Measurements from ENCODE around the gene VAV2.
"Not testable (repeated sequence)": the region's sequence is repeated elsewhere in the genome, so short reads cannot be mapped to it uniquely, and the experiment has no call there.

VAV2 gene

DNA sequence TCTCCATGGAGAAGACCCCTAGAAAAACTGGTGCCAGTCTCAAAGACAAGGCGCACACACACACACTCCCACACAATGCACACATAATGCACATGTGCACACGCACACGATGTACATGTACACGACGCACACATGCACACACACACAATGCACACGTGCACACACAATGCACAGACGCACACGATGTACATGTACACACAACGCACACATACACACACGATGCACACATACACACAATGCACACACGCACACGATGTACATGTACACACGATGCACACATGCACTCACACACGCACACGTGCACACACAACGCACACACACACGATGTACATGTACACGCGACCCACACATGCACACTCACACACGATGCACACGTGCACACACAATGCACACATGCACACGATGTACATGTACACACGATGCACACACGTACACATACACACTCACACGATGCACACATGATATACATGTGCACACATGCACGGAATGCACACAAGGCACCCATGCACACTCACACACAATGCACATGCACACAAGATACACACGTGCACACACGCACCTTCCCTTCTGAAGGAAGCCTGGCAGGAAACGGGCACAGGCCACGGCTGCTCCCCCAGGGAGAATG is 76.5 kb downstream of the VAV2 start:
- DNase-seq (ENCODE audit: low spot score), result no peak

DNA sequence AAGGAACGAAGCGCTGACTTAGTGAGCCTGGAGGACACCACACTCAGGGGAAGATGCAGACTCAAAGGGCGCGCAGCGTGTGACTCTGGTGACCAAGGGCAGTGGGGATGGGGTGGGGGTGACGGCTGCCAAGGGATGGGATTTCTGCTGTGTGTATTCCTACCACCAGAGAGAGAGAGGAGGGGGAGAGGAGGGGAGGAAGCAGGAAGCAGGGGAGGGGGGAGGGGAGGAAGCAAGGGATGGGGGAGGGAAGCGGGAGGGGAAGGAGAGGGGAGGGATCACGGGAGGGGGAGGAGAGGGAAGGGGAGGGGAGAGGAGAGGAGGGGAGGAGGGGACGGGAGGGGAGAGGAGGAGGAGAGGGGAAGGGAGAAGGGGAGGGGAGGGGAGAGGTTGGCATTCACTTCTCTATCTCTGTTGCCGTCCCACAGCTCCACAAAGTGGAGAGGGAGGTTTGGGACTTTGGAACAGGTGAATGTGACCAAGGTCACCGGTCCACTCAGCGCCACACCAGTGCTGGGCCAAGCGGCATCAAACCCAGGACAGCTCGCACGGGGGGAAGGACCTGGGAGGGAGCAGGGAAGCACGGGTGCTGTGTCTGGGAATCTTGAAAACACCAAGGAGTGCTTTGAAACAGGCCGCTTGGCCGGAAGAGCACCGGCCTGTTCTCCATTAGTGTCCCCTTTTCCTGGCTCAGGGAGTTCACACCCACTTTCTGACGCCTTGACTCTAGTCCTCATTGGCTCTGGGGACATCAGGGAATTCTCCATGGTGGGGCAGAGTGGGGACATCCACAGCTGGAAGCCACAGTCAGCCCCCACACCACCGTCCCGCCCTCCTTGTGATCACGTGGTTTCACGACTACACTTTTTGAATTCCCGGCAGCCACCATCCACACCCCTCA is 77.4 kb downstream of the VAV2 start:
- DNase-seq (ENCODE audit: low spot score), result no peak

DNA sequence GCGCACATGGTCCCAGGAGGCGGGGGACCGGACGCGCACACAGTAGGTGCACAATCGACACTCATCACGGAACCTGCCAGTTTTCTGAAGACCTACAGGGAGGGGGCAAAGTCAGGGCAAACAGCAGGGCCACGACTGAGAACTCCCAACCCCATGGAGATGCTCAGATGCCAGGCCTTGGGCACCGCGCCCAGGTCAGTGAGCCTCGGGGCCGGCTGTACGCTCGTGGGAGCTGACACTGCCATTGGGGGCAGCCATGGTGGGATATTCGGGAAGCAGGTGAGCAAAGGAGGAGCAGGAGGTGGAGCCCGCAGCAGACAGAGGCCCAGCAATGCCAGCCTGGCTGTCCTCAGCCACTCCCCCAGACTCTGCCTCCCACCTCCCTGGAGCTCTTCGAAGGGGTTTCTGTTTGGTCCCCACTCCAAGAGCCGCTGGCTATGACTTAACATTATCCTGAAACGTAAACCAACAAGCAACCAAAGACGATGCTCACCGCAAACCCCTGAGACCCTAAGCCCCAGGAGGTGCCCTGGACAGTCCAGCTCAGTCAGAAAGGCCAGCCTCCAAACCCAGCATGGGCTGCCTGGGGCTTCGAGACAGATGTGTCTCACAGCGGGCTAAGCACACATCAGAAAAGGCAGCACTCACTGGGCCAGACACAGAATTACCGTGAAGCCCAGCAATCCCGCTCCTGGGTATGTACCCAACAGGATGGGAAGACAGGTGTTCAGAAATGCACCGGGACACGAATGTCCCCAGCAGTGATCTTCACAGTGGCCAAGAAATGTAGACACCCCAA is 78.4 kb downstream of the VAV2 start:
- no peak for DNase-seq (ENCODE audit: low spot score)

DNA sequence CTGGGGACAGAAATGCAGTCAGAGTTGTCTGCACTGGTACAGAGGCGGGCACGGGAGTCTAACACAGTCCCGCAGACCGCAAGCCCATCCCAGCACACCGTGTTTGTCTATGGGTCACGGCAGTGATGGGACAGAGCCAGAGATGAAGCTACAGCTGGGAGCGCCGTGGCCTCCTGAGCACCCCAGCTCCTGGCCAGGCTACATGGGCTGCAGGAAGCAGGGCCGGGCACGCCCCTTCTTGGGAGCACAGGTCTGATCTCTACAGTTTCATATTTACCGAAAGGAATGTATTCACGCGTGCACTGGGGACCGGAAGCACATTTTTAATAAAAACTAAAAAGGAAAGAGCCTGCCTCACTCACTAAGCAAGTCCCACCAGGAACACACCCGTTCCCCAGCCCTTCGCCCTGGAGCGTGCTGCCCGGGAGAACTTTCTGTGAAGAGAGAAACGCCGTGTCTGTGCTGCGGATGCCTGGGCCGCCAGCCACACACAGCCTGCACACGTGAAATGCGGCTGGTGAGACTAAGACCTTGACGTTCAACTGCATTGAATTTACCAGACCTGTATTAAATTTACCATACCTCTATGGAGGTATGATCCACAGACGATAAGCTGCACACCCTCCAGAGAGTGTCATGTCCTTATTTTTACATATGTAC is 81.1 kb downstream of the VAV2 start:
- no peak for DNase-seq (ENCODE audit: low spot score)

DNA sequence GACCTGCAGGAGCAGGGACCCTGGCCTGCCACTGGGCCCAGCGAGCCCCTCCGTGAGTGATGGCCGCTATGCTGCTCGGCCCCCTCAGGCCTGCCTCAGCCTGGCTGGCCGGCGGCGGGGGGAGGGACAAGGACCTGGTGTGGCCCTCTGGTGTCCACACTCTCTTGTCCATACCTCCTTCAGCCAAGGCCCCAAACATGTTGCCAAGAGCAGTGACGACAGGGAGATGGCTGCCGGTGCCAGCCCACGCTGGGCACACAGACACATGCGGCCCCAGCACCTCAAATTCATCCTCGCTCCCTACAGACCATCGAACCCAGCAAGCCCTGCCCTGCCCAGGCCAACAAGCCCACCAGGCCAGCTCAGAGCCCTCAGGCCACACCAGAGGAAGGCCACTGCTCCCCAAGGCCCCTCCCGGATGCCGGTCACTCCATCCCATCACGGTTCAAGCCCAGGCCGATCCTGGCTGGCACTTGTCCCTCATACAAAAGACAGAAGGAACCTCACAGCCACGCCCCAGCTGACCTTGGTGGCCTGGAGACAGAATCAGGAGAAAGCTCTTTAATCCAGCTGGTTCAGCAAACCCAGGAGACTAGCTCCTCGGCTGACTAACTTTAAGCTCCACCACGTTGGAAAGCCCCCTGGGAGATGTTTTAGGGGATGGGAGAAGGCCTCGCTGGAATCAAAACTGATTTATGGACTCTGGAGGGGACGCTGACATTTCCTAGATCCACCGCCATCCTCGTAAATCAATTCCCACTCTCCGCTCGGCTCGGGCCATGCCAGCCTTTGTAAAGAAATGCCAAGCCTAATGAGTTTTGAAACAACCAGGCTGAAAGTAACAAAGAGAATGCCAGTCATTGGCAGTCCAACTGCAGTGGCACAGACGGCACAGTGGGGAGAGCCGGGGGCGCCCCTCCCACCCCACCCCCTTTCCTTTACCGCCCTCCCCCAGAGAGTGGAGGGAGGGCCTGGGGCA is 84.9 kb downstream of the VAV2 start:
- no peak for DNase-seq (ENCODE audit: low spot score)

DNA sequence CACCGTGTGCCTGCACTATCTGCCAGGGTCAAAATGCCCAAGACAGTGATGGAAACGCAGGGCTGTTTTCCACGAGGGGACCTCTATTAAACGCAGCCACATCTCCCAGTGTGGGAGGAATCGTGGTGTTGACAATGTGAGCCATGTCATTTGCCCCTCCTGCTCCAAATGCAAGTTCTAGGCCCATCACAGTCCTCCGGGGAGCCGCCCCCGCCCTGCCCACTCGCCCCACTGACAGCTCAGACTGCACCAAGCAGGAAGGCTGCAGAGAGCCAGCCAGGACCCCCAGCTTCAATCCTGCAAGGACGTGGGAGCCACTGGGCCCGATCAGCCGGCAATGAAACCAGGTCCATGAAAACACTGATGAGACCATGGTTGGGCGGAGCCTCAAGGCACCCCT is 85.9 kb downstream of the VAV2 start:
- DNase-seq (ENCODE audit: low spot score), result no peak

DNA sequence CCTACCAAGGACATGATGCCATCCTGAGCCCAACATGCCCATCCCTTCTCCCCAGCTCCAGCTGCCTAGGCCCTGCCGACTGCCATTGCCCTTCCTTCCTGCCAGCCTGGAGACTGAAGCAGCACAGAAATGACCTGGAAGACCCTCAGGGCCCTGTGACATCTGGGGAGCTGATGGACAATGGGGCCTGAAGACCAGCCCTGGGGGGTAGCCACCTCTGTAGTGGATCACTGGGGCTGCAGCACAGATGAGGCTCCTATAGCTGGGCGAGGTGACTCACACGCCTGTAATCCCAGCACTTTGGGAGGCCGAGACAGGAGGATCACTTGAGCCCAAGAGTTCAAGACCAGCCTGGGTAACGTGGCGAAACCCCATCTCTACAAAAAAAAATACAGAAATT is 86.6 kb downstream of the VAV2 start:
- DNase-seq (ENCODE audit: low spot score), result no peak

DNA sequence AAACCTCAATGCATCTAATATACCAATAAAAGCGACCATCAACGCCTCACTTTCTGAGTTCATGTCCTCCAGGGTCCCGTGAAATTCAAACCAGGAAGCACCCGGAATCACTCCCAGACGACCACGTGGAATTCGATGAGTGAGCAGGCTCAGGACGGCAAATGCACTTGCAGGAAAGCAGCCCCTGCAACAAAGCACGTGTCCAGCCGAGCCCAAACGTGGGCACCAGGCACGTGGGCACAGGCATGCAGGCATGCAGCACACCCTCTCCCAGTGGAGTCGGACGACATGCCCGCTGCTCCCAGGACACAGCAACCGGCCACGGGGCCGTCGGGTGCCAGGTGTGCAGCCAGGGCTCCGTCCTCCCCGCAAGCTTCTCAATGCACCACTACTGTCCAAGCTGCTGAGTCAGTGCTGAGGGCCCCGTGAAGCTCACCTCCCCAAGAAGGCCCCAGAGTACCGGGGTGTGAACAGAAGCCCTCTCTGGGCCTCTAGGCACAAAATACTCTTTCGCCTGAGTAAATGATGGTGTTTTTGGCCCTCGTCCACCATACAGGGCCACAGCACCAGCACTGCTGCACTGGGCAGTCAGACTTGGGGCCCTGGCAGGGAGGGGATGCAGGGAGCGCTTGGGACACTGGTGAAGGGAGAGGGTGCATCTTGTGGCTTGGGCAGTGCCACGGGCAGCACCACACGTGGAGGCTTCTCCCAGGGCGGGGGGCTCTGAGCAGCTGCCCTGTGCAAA is 87.6 kb downstream of the VAV2 start:
- DNase-seq (ENCODE audit: low spot score), result no peak

DNA sequence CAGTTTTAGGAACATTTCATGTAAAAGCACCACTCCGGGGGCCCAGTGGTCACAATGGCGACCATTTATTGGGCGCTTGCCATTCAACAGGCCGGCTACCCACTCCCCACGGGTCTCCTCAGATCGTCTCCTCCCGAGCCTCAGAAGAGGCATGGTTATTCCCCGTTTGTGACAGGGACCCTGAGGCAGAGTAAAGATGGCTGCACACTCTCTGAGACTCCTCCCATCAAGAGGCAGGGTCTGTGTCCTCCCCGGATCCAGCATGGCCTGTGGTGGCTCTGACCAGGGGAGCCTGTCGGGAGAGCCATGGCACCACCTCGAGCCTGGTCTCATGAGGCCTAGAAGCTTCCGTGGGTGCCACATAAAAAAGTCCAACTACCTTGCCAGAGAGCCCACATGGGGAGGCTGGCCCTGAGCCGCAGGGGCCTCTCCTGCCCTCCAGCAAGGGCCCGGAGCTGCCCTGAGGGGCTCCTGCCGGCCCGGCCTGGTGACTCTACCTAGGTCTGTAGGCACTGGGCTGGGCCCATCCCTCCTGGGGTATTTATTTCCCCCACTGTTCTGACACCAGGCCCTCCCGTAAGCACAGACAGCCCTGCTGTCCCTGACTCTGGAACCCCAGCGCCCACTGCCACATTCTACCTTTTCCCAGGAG is 90.8 kb downstream of the VAV2 start:
- DNase-seq (ENCODE audit: low spot score), result no peak

DNA sequence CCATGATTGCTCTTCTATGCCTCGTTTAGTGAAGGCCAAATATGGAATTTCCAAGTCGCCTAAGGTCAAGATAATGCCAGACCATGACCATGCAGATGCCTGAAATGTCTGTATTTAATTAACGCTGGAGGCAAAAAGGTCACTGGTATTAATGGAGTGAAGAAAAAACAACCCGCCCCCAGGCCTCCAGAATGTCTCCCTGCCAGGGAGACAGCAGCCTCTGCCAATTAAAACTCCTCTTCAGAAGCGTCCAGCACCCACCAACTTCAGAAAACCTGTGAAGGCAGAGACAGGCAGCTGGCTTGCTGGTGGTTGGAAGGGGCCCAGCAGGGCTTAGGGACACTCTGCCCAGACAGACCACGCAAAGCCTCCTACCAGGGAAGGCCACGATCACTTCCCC is 94.4 kb downstream of the VAV2 start:
- no peak for DNase-seq (ENCODE audit: low spot score)

DNA sequence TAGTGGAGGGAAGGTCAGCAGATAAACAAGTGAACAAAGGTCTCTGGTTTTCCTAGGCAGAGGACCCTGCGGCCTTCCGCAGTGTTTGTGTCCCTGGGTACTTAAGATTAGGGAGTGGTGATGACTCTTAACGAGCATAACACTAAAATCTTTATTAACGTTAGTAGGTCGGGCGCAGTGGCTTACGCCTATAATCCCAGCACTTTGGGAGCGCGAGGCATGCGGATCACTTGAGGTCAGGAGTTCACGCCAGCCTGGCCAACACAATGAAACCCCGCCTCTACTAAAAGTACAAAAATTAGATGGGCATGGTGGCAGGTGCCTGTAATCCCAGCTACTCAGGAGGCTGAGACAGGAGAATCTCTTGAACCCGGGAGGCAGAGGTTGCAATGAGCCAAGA is 96.1 kb downstream of the VAV2 start:
- not testable (repeated sequence) for DNase-seq (ENCODE audit: low spot score)

DNA sequence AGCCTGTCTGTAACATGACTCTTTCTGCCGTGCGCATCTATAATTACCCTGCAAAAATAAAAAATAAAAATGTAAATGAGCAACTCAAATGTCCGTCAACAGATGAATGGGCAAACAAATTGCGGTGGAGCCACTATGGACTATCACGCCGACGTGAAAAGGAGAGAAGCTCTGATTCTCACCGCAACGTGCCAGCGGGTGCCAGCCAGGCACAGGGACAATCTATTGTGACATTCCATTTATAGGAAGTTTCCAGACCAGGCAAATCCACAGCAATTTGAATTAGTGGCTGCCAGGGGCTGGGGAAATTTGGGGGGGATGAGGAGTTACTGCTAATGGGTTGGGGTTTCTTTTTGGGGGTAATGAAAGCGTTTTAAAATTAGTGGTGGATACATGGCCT is 96.8 kb downstream of the VAV2 start:
- no peak for DNase-seq (ENCODE audit: low spot score)

DNA sequence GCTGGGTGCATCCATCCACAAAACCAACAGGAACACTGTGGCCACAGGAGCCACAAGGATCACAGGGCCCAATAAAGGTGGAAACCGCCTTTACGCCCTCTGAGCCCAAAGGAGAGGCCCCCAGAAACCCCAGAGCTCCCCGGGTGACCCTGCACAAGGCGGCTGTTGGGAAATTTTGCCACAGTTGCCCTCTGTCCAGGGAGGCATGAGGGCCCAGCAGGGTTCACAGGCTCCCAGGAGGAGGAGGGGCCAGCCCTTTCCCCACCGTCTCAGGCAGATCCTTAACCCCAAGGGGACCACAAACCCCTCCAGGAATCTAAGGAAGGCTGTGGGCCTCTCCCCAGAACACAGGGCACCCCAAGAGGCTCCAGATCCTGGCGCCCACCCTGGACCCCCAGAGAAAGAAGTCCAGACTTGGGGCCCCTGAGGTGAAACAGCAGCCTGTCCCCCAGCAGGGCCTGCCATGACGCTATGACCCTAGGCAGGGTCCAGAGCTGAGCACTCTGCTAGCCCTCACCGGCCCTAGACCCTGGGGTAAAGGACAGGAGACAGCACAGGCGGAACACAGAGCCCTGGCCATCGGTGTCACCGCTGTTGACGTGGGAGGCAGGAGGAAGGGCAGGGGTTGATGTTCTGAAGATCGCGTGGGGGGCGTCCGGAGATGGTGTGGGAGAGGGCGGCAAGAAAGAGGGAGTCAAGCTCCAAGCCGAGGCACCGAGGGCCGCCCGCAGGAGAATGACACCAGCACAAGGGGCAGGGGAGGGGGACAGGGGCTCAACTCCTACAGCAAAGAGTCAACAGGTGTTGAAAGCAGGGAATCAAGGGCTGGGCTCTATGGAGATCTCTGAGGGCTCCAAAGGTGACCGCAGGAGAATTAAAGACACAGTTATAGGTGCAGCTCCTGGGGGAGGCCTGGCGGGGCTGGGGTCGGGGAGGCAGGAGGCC is 97.5 kb downstream of the VAV2 start:
- DNase-seq (ENCODE audit: low spot score), result no peak

DNA sequence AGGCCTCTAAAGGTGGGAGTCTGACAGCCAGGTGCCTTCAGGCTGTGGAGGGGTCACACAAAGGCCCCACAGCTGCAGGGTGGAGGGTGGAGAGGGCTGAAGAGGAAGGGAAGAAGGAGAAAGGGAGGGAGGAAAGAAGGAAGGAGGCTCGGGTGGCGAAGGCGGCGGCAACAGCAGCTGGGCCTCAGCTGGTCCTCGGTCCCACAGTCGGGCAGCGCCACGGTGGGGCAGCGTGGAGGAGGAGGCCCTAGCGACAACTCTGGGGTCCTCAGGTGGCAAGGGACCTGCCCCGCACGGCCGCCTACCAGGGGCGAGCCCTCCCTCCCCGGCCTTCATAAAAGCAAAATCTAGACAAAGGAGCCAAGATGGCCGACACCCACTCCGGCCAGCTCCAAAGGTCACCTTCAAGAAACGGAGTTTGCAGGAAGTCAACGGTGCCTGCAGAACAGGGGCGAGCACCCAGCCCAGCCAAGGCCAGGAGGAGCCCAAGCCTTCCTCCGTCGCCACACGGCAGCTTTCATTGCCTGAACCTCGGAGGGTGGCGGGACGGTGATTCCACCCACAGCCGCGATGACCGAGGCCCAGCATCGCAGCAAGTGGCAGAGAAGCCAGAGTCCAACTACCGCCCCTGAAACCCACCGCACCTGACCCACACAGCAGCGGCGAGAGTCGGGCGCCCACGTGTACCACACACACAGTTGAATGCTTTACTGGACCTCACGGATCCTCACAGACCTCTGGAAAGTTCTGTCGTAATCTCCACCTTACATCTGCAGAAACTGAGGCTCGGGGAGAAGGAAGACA is 98.7 kb downstream of the VAV2 start:
- no peak for DNase-seq (ENCODE audit: low spot score)

DNA sequence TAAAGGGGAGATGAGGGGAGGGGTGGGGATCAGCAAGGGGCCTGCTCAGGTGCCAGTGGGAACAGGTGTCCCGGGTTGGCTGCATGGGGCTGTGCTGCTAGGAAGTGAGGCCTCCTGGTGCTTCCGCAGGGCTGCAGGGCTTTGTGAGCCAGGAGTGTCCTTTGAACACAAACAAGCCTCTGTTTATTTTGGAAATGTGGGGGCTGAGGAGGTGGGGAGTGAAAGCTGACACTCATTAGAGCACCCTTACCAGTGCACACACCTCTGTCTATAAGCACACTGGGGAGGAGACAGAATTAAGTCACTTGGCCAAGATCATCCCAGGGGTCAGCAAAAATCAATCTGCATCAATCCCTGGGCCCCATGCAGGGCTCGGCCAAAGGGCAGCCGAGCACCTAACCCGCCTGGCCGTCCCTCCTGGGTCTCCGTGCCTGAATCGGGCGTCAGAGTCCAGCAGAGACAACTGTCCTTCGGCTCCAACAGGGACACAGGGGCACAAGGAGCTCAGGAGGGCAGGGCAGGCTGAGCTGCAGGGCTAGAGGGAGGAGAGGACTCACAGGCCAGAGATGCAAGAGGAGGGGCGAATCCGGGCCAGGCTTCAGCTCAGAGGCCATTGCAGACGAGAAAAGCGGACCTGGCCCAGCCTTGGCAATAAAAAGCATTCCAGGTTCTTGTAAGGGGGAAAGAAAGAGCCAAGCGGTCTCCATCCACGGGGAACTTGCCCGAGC is 99.8 kb downstream of the VAV2 start:
- DNase-seq (ENCODE audit: low spot score), result no peak

DNA sequence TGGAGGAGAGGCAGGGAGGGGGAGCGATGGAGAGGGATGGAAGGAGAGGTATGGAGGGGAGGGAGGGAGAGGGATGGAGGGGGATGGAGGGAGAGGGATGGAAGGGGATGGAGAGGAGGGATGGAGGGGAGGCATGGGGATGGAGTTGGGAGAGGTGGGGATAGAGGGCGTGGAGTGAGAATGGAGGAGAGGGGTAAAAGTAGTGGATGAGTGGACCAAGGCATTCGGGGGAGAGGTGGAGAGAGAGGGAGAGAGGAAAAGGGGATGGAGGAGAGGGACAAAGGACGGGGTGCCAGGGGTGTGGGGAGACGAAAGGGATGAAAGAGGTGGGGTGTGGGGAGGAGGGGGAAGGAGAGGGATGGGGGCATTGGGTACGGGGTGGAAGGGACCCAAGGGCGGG is 100.4 kb downstream of the VAV2 start:
- no peak for DNase-seq (ENCODE audit: low spot score)

DNA sequence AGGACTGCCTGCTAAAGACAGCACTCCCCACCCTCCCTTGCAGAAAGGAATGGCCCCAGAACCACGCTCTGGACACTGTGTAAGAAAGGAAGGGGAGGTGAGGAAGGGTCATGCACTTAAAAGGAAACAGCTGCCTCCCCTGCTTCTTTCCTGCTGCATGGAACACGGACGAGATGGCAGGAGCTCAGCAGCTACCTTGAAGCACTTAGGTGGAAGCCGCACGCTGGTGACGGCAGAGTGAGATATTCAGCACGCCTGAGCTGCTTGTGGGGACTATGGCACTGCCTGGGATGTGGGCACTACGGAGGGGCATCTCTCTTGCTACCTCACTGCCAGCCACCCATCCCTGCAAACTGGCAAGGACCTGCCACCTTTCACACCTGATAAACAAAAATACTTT is 101.5 kb downstream of the VAV2 start:
- no peak for DNase-seq (ENCODE audit: low spot score)

All from activated CD4-positive, alpha-beta T cell treated with anti-CD3 and anti-CD28 coated beads, Interleukin-2, Interleukin-4, amounts not matched to agents 100 ng/mL and 50 ng/mL, durations not matched to agents 16 hours and 8 hours (primary cell).